ENCODE measurements around the gene GPX2. TPM values are rescaled to one million over a fixed set of nuclear protein-coding genes. Genes with fewer than 3 reads are reported as not detected.
A peak's percentile ranks its signal among the peaks of the same experiment; 100 is the strongest.

GPX2 gene
- total and polyA plus RNA-seq, 10 of the 15 experiments (the other 5 are each of a cell fraction or from before 2014, with no cell fraction given): not detected

DNA sequence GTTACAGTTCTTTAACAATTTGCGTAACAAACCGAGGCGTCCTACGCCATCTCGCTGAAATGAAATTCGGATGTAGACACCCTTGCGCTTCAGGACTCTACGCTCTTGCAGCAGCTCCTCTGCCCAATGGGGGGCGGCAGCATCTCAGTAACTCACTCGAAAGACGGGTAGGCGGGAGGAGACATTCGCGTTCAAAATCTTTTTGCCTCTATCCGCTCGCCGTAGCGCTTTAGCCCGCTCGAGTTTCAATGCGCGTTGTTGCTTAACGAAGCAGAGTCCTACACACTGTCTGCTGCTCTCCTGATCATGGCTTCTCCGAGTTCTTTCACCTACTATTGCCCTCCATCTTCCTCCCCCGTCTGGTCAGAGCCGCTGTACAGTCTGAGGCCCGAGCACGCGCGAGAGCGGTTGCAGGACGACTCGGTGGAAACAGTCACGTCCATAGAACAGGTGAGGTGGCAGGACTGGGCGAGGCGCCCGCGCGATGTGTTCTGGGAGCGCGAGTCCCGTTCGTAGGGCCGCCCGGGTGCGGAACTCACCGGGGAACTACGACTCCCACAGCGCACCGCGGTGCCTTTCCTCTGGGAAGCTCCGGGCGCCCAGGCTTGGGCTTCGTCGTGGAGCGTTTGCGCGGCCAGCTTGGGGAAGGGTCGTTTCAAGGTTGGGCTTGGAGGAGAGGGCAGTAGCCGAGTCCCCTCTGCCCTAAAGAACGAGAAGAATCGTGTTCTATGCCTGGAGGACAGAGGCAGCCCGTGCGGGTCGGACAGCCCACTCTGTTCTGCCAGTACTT lies 44.3 kb upstream of the GPX2 start, which contains the start of gene FNTB (continued):
- peak; percentile 49 for TF ChIP-seq SKIL (IDR thresholded peaks at IDR 0.05; ENCODE audit: low read depth, poor library complexity, severe bottlenecking)
- no peak for TF ChIP-seq USF1 (IDR thresholded peaks at IDR 0.05; ENCODE audit: borderline replicate concordance, extremely low read length, insufficient read depth, low read depth, low read length)
- TF ChIP-seq EGR1 (IDR thresholded peaks at IDR 0.05; ENCODE audit: borderline replicate concordance in 1 of 2, low read depth in 2 of 2, low read length in 2 of 2): peak in 1 of 2 experiments; percentile 51; a peak in 1 of 3 replicates
- TF ChIP-seq ZSCAN29 (IDR thresholded peaks at IDR 0.05): peak; percentile 83
- no peak for TF ChIP-seq STAT1 (conservative IDR thresholded peaks at IDR 0.05)
- no peak for TF ChIP-seq ZNF622 (IDR thresholded peaks at IDR 0.05)
- TF ChIP-seq RUNX3 (IDR thresholded peaks at IDR 0.05; ENCODE audit: low read length): peak; percentile 7; the same call in 1 of the 2 replicates
- 0 out of 2 replicates have a peak, but pooled peaks have one; percentile 24 for TF ChIP-seq WRNIP1 (IDR thresholded peaks at IDR 0.05; ENCODE audit: borderline replicate concordance, low read depth, low read length)
- TF ChIP-seq MTA3 (IDR thresholded peaks at IDR 0.05; ENCODE audit: borderline replicate concordance, low read length): no peak; the same call in 1 of the 2 replicates
- no peak for TF ChIP-seq SREBF2 (IDR thresholded peaks at IDR 0.05; ENCODE audit: low read length)
- TF ChIP-seq JUND (IDR thresholded peaks at IDR 0.05; ENCODE audit: low read depth, low read length): no peak
- TF ChIP-seq MYB (IDR thresholded peaks at IDR 0.05; ENCODE audit: borderline replicate concordance, low read depth, low read length): no peak
- TF ChIP-seq, protein P1, sequence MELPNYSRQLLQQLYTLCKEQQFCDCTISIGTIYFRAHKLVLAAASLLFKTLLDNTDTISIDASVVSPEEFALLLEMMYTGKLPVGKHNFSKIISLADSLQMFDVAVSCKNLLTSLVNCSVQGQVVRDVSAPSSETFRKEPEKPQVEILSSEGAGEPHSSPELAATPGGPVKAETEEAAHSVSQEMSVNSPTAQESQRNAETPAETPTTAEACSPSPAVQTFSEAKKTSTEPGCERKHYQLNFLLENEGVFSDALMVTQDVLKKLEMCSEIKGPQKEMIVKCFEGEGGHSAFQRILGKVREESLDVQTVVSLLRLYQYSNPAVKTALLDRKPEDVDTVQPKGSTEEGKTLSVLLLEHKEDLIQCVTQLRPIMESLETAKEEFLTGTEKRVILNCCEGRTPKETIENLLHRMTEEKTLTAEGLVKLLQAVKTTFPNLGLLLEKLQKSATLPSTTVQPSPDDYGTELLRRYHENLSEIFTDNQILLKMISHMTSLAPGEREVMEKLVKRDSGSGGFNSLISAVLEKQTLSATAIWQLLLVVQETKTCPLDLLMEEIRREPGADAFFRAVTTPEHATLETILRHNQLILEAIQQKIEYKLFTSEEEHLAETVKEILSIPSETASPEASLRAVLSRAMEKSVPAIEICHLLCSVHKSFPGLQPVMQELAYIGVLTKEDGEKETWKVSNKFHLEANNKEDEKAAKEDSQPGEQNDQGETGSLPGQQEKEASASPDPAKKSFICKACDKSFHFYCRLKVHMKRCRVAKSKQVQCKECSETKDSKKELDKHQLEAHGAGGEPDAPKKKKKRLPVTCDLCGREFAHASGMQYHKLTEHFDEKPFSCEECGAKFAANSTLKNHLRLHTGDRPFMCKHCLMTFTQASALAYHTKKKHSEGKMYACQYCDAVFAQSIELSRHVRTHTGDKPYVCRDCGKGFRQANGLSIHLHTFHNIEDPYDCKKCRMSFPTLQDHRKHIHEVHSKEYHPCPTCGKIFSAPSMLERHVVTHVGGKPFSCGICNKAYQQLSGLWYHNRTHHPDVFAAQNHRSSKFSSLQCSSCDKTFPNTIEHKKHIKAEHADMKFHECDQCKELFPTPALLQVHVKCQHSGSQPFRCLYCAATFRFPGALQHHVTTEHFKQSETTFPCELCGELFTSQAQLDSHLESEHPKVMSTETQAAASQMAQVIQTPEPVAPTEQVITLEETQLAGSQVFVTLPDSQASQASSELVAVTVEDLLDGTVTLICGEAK (IDR thresholded peaks at IDR 0.05; ENCODE audit: borderline replicate concordance): peak; percentile 38; the same call in 1 of the 2 replicates
- TF ChIP-seq, protein P2, sequence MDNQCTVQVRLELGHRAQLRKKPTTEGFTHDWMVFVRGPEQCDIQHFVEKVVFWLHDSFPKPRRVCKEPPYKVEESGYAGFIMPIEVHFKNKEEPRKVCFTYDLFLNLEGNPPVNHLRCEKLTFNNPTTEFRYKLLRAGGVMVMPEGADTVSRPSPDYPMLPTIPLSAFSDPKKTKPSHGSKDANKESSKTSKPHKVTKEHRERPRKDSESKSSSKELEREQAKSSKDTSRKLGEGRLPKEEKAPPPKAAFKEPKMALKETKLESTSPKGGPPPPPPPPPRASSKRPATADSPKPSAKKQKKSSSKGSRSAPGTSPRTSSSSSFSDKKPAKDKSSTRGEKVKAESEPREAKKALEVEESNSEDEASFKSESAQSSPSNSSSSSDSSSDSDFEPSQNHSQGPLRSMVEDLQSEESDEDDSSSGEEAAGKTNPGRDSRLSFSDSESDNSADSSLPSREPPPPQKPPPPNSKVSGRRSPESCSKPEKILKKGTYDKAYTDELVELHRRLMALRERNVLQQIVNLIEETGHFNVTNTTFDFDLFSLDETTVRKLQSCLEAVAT (IDR thresholded peaks at IDR 0.05): peak; percentile 91
- TF ChIP-seq REST (IDR thresholded peaks at IDR 0.05; ENCODE audit: low read depth, low read length): no peak

Measured in GM12878 (cell line).